H9 (cell line): ENCODE results near the gene MSI2. TPM values are rescaled to one million over a fixed set of nuclear protein-coding genes. Genes with fewer than 3 reads are reported as not detected.
A peak's percentile ranks its signal among the peaks of the same experiment; 100 is the strongest.

Experiments
- DNase-seq: peaks from one replicate; pipeline ENCODE4 v3.0.0-alpha.2; 2017
- H2AFZ ChIP-seq: one replicate; pipeline ENCODE4 v1.6.1; 2013; ENCODE audit warnings: mild to moderate bottlenecking, low read length, control low read depth, moderate library complexity
- H2AK5ac ChIP-seq: 2 replicates; pipeline ENCODE4 v1.6.1; 2013; ENCODE audit warnings: low read length, control low read depth, mixed read lengths; ENCODE audit not compliant: insufficient read length
- H2BK120ac ChIP-seq: one replicate; pipeline ENCODE4 v1.6.1; 2013; ENCODE audit warnings: low read depth, mild to moderate bottlenecking, low read length, control low read depth, inconsistent platforms; ENCODE audit not compliant: poor library complexity, severe bottlenecking
- H2BK12ac ChIP-seq: 2 replicates; pipeline ENCODE4 v1.6.1; 2013; ENCODE audit warnings: low read length, control low read depth, mixed read lengths, low read depth; ENCODE audit not compliant: insufficient read length
- H2BK15ac ChIP-seq: 2 replicates; pipeline ENCODE4 v1.6.1; 2013; ENCODE audit warnings: low read depth, low read length, control low read depth
- H2BK20ac ChIP-seq: one replicate; pipeline ENCODE4 v1.6.1; 2013; ENCODE audit warnings: low read depth, mild to moderate bottlenecking, low read length, control low read depth, inconsistent platforms; ENCODE audit not compliant: poor library complexity, severe bottlenecking
- H2BK5ac ChIP-seq: 2 replicates; pipeline ENCODE4 v1.6.1; 2013; ENCODE audit warnings: low read length, control low read depth, mixed read lengths; ENCODE audit not compliant: insufficient read length
- H3K14ac ChIP-seq: 2 replicates; pipeline ENCODE4 v1.6.1; 2013; ENCODE audit warnings: low read length, control low read depth; ENCODE audit not compliant: insufficient read depth
- H3K18ac ChIP-seq: 2 replicates; pipeline ENCODE4 v1.6.1; 2013; ENCODE audit warnings: low read depth, mild to moderate bottlenecking, mixed read lengths, low read length, control low read depth; ENCODE audit not compliant: insufficient read length
- H3K23ac ChIP-seq: 2 replicates; pipeline ENCODE4 v1.6.1; 2013; ENCODE audit warnings: low read length, control low read depth, mixed read lengths, low read depth; ENCODE audit not compliant: insufficient read length
- H3K23me2 ChIP-seq: 2 replicates; pipeline ENCODE4 v1.6.1; 2013; ENCODE audit warnings: low read depth, mild to moderate bottlenecking, mixed read lengths, low read length, control low read depth; ENCODE audit not compliant: insufficient read length, poor library complexity, severe bottlenecking
- H3K27ac ChIP-seq: 2 replicates; pipeline ENCODE4 v1.5.1; 2013; ENCODE audit warnings: low read length, control low read depth, mixed read lengths, low read depth; ENCODE audit not compliant: insufficient read length
- H3K27me3 ChIP-seq: 2 replicates; pipeline ENCODE4 v1.6.1; 2013; ENCODE audit warnings: low read length, control low read depth, inconsistent platforms; ENCODE audit not compliant: insufficient read depth
- H3K4ac ChIP-seq: 2 replicates; pipeline ENCODE4 v1.6.1; 2013; ENCODE audit warnings: low read depth, mild to moderate bottlenecking, control low read depth, inconsistent platforms, low read length, moderate library complexity
- H3K4me1 ChIP-seq: 2 replicates; pipeline ENCODE4 v1.6.1; 2013; ENCODE audit warnings: low read length, control low read depth, inconsistent platforms; ENCODE audit not compliant: insufficient read depth
- H3K4me2 ChIP-seq: 2 replicates; pipeline ENCODE4 v1.6.1; 2013; ENCODE audit warnings: low read length, control low read depth, mixed read lengths; ENCODE audit not compliant: insufficient read length, insufficient read depth
- H3K56ac ChIP-seq: 2 replicates; pipeline ENCODE4 v1.6.1; 2013; ENCODE audit warnings: low read depth, mild to moderate bottlenecking, mixed read lengths, low read length, control low read depth; ENCODE audit not compliant: insufficient read length
- H3K79me1 ChIP-seq: 2 replicates; pipeline ENCODE4 v1.6.1; 2013; ENCODE audit warnings: low read depth, mild to moderate bottlenecking, moderate library complexity, low read length, control low read depth, inconsistent platforms; ENCODE audit not compliant: insufficient read depth, poor library complexity, severe bottlenecking
- H3K79me2 ChIP-seq: 2 replicates; pipeline ENCODE4 v1.6.1; 2013; ENCODE audit warnings: low read length, control low read depth, inconsistent platforms; ENCODE audit not compliant: insufficient read depth
- H3K9ac ChIP-seq: 2 replicates; pipeline ENCODE4 v1.6.1; 2013; ENCODE audit warnings: low read length, control low read depth, mixed read lengths; ENCODE audit not compliant: insufficient read length; ENCODE audit errors: extremely low read depth
- H3K9me3 ChIP-seq: one replicate; pipeline ENCODE4 v1.6.1; 2013; ENCODE audit warnings: low read depth, low read length, inconsistent platforms; ENCODE audit not compliant: control insufficient read depth
- H3T11ph ChIP-seq: one replicate; pipeline ENCODE4 v1.6.1; 2013; ENCODE audit warnings: mild to moderate bottlenecking, low read length, control low read depth, inconsistent platforms
- H4K20me1 ChIP-seq: one replicate; pipeline ENCODE4 v1.6.1; 2013; ENCODE audit not compliant: control insufficient read depth, insufficient read length, insufficient read depth
- H4K5ac ChIP-seq: 2 replicates; pipeline ENCODE4 v1.6.1; 2013; ENCODE audit warnings: low read depth, mild to moderate bottlenecking, mixed read lengths, low read length, control low read depth; ENCODE audit not compliant: insufficient read length
- H4K8ac ChIP-seq: replicated peaks from 2 replicates; pipeline ENCODE4 v1.6.1; 2013; ENCODE audit warnings: low read length, control low read depth, mixed read lengths, low read depth; ENCODE audit not compliant: insufficient read length
- H4K91ac ChIP-seq: 2 replicates; pipeline ENCODE4 v1.6.1; 2013; ENCODE audit warnings: low read depth, mild to moderate bottlenecking, moderate library complexity, mixed read lengths, low read length, control low read depth; ENCODE audit not compliant: insufficient read length
- H3K27ac Mint-ChIP-seq, 3 experiments: 2 replicates in 2 of 3; 3 replicates in 1 of 3; pipeline ENCODE4 v1.8.0; 2020 to 2021; ENCODE audit warnings: mixed read lengths in 3 of 3, mild to moderate bottlenecking in 1 of 3, moderate library complexity in 1 of 3
- H3K27me3 Mint-ChIP-seq: 2 replicates; pipeline ENCODE4 v1.8.0; 2021; ENCODE audit warnings: low read depth, mild to moderate bottlenecking, moderate library complexity, mixed read lengths
- H3K36me3 Mint-ChIP-seq, 3 experiments: 2 replicates in 2 of 3; 3 replicates in 1 of 3; pipeline ENCODE4 v1.8.0; 2020 to 2021; ENCODE audit warnings: low read depth in 3 of 3, mixed read lengths in 3 of 3; ENCODE audit not compliant: insufficient read depth in 1 of 3
- H3K4me1 Mint-ChIP-seq, 2 experiments: 2 replicates each; pipeline ENCODE4 v1.8.0; 2020; ENCODE audit warnings: mixed read lengths in 2 of 2
- H3K4me3 Mint-ChIP-seq, 2 experiments: 2 replicates in 1 of 2; 3 replicates in 1 of 2; pipeline ENCODE4 v1.8.0; 2020 to 2021; ENCODE audit warnings: mild to moderate bottlenecking in 2 of 2, mixed read lengths in 2 of 2, moderate library complexity in 1 of 2
- H3K9me3 Mint-ChIP-seq, 2 experiments: 2 replicates in 1 of 2; 3 replicates in 1 of 2; pipeline ENCODE4 v1.8.0; 2020; ENCODE audit warnings: mild to moderate bottlenecking in 2 of 2, mixed read lengths in 2 of 2, moderate library complexity in 1 of 2
- WGBS: extraction: QIAGEN DNeasy Blood & Tissue Kit; methylation state at CpG from one replicate; pipeline ENCODE4 v1.1.7; 2013; ENCODE audit warnings: missing lambda C conversion rate, low lambda C conversion rate, mixed read lengths; ENCODE audit not compliant: insufficient read length; ENCODE audit errors: extremely low coverage; 5-methylcytosine and 5-hydroxymethylcytosine counted together
- total RNA-seq: library from RNA; stranded (reverse); gene quantifications from 2 replicates; pipeline ENCODE4 v1.2.1, GENCODE V29; 2021
- TF ChIP-seq, protein P1 (sequence below): fragments of 200-600 bp; sonication (generic); conservative IDR thresholded peaks from 3 replicates; pipeline ENCODE4 v1.8.0; 2021; ENCODE audit warnings: antibody characterized with exemption, mild to moderate bottlenecking

MSI2 gene
- total RNA-seq, 1 experiment from 2014 or later, result 98.5 TPM

DNA sequence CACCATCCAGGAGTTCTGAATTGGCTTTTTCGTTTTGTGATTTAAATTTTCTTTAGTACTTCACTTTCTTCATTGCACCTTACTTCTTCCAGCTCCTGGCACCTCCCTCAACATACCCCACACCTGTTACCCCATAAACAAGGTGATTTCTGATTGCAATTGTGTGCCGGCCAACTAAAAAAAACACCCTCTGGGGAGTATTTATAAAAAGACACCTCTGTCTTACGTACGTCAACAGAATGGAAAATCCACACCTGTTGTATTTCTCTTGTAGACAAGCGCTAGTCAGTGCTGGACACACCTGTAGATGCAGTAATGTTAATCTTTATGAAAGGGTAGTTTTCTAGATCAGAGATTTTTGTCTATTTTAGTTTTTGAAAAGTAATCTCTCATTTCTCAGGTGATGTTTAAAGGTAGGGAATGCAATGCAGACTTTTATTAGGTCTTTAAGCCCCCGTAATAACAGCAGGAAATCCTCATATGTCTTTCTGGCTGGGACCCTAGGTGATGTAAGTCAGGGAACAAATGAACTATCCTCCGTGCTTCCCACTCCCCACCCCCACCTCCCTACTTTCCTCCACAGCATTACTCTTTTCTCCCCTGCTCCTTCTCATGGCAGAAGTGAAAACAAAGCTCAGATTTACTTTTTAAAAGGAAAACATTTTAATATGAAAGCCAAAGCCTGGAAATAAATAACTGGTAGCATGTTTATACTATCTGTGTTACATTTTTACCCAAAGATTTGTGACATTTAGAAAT, 4.2 kb downstream of the MSI2 start:
- Histone ChIP-seq H2BK15ac (no peak overlapping the region), H3K79me2 (no peaks in the 10 kb centered on the region), H3K14ac (peak overlapping the region; percentile 81; the same call in 1 of the 2 replicates), H2BK20ac (peak overlapping the region; percentile 76), H3K9ac (no peak overlapping the region), H3K27ac (peak overlapping the region; percentile 49), H4K20me1 (no peaks in the 10 kb centered on the region), H3T11ph (peak overlapping the region; percentile 98), H3K4me2 (peak overlapping the region; percentile 73), H4K5ac (no peak overlapping the region), H4K91ac (no peak overlapping the region), H4K8ac (no peak overlapping the region), H3K23ac (no peak overlapping the region), H2BK12ac (peak overlapping the region; percentile 42), H3K23me2 (peaks cover 21% of the 10 kb centered on the region), H2BK5ac (no peak overlapping the region), H2AK5ac (no peak overlapping the region), H3K9me3 (no peaks in the 10 kb centered on the region), H3K27me3 (no peaks in the 10 kb centered on the region; the same call in 1 of the 2 replicates), H3K18ac (peak overlapping the region; percentile 92), H3K4me1 (peaks cover 15% of the 10 kb centered on the region), H2AFZ (no peak overlapping the region), H3K4ac (peak overlapping the region; percentile 80; the same call in 1 of the 2 replicates), H3K79me1 (no peaks in the 10 kb centered on the region), H3K56ac (no peak overlapping the region), H2BK120ac (peak overlapping the region; percentile 75)
- H3K4me3 Mint-ChIP-seq, result peak overlapping the region; percentile 81 to 89
- TF ChIP-seq, protein P1, sequence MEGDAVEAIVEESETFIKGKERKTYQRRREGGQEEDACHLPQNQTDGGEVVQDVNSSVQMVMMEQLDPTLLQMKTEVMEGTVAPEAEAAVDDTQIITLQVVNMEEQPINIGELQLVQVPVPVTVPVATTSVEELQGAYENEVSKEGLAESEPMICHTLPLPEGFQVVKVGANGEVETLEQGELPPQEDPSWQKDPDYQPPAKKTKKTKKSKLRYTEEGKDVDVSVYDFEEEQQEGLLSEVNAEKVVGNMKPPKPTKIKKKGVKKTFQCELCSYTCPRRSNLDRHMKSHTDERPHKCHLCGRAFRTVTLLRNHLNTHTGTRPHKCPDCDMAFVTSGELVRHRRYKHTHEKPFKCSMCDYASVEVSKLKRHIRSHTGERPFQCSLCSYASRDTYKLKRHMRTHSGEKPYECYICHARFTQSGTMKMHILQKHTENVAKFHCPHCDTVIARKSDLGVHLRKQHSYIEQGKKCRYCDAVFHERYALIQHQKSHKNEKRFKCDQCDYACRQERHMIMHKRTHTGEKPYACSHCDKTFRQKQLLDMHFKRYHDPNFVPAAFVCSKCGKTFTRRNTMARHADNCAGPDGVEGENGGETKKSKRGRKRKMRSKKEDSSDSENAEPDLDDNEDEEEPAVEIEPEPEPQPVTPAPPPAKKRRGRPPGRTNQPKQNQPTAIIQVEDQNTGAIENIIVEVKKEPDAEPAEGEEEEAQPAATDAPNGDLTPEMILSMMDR, result no peak
- peaks cover 52 to 66% of the 10 kb centered on the region in 2 experiments for H3K4me1 Mint-ChIP-seq
- H3K9me3 Mint-ChIP-seq, result no peaks in the 10 kb centered on the region
- H3K36me3 Mint-ChIP-seq, result peaks cover 34 to 61% (median 49%) of the 10 kb centered on the region in 3 experiments; a peak in 6 of 7 replicates
- no peak for DNase-seq
- peaks cover 4% of the 10 kb centered on the region for H3K27me3 Mint-ChIP-seq
- H3K27ac Mint-ChIP-seq, result peak overlapping the region in 2 of 3 experiments; percentile 94 to 99; a peak in 5 of 7 replicates
- WGBS, result no CpG with 5 or more reads among the region's 7 CpGs
